SU-DHL-6 (cell line): Measurements from ENCODE around the gene AHDC1.

Experiments used
- H2AFZ ChIP-seq: fragments of 200-600 bp; sonication (generic); 2 replicates; pipeline ENCODE4 v1.6.1; 2014; ENCODE audit warnings: low read depth, mild to moderate bottlenecking, moderate library complexity, mixed read lengths, antibody characterized with exemption, low read length; ENCODE audit not compliant: severe bottlenecking
- H3F3A ChIP-seq: fragments of 200-600 bp; shearing (Covaris generic); 2 replicates; pipeline ENCODE4 v1.6.0; 2016; ENCODE audit warnings: antibody characterized with exemption, mild to moderate bottlenecking; ENCODE audit not compliant: insufficient read depth
- H3K27ac ChIP-seq: fragments of 200-600 bp; sonication (generic); 2 replicates; pipeline ENCODE4 v1.5.1; 2016; ENCODE audit warnings: low read depth, mild to moderate bottlenecking, low read length, moderate library complexity, mixed read lengths
- H3K27me3 ChIP-seq: fragments of 200-600 bp; sonication (generic), shearing (Covaris generic); 2 replicates; pipeline ENCODE4 v1.6.0; 2014; ENCODE audit warnings: mild to moderate bottlenecking, low read length
- H3K36me3 ChIP-seq: fragments of 200-600 bp; sonication (generic); 2 replicates; pipeline ENCODE4 v1.6.1; 2014; ENCODE audit warnings: mild to moderate bottlenecking, low read length, mixed read lengths
- H3K4me2 ChIP-seq: fragments of 300-600, 200-600 bp; shearing (Covaris generic), sonication (generic); 2 replicates; pipeline ENCODE4 v1.6.0; 2014; ENCODE audit warnings: low read length, low read depth, mild to moderate bottlenecking; ENCODE audit not compliant: poor library complexity, severe bottlenecking
- H3K4me3 ChIP-seq: fragments of 200-600 bp; sonication (generic); 2 replicates; pipeline ENCODE4 v1.5.1; 2014; ENCODE audit warnings: antibody characterized with exemption, low read length, mild to moderate bottlenecking, mixed read lengths; ENCODE audit not compliant: insufficient read depth, poor library complexity, severe bottlenecking
- H3K79me2 ChIP-seq: fragments of 200-600 bp; sonication (generic); 2 replicates; pipeline ENCODE4 v1.6.1; 2014; ENCODE audit warnings: mild to moderate bottlenecking, low read length, moderate library complexity; ENCODE audit not compliant: insufficient read depth
- H3K9ac ChIP-seq: fragments of 200-600 bp; sonication (generic); 2 replicates; pipeline ENCODE4 v1.7.0; 2014; ENCODE audit warnings: mild to moderate bottlenecking, low read length
- H3K9me2 ChIP-seq: fragments of 200-600 bp; sonication (generic); replicated peaks from 2 replicates; pipeline ENCODE4 v1.6.1; 2014; ENCODE audit warnings: low read length; ENCODE audit not compliant: insufficient read depth
- H3K9me3 ChIP-seq: fragments of 200-600 bp; sonication (generic); 2 replicates; pipeline ENCODE4 v1.6.1; 2014; ENCODE audit warnings: low read length, mixed read lengths; ENCODE audit not compliant: insufficient read depth
- H4K20me1 ChIP-seq: fragments of 200-600 bp; sonication (generic); 2 replicates; pipeline ENCODE4 v1.6.1; 2014; ENCODE audit warnings: low read depth, mild to moderate bottlenecking, antibody characterized with exemption, low read length, moderate library complexity, mixed read lengths
- CTCF ChIP-seq: fragments of 200-600 bp; sonication (generic); IDR thresholded peaks from one replicate; pipeline ENCODE4 v1.5.1; 2017; ENCODE audit warnings: antibody characterized with exemption, mild to moderate bottlenecking, low read length, moderate library complexity; ENCODE audit not compliant: insufficient read depth, poor library complexity, severe bottlenecking
- EZH2phosphoT487 ChIP-seq: fragments of 200-600 bp; sonication (generic), shearing (Covaris generic); conservative IDR thresholded peaks from 2 replicates; pipeline ENCODE4 v1.6.1; 2018; ENCODE audit warnings: mild to moderate bottlenecking, antibody characterized with exemption, low read length, moderate library complexity, mixed read lengths

The AHDC1 gene

DNA sequence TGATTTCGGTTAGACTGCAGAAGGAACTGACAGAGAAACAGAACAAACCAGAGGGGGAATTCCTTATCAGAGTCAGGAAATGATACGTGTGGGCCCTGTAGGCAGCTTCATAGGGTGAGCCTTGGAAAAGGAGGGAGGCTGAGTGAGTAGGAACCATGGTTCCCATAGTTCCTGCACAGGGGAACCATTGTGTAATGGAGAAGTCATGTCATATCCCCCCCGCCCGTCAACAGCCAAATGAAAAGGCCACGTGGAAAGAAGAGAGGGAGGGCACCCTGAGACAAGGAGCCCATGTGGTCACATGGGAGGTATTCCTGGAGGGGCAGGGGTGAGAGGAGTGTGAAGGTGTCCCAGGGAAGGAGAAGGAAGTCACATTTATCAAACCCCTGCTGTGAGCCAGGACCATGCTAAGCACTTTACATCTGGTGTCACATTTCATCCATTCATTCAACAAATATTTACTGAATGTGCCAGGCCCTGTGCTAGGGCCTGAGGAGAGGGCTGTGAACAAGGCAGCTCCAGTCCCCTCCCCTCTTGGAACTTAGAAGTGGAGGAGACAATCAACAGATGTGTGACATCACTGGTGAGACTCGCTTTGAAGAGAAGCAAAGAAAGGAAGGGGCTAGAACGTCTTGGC is 46.7 kb upstream of the AHDC1 start:
- Histone ChIP-seq H3K27ac (no peak overlapping the region), H4K20me1 (no peaks in the 10 kb centered on the region), H3K27me3 (no peaks in the 10 kb centered on the region), H3K36me3 (no peaks in the 10 kb centered on the region), H3K9ac (no peak overlapping the region), H3K79me2 (no peaks in the 10 kb centered on the region), H3K9me3 (no peaks in the 10 kb centered on the region), H3K4me3 (no peak overlapping the region), H3K9me2 (no peaks in the 10 kb centered on the region), H2AFZ (no peak overlapping the region), H3F3A (no peaks in the 10 kb centered on the region), H3K4me2 (no peak overlapping the region)
- TF ChIP-seq EZH2phosphoT487 (no peak), CTCF (no peak)

GRCh38 chr1:27650171-27650538 is 46.2 kb upstream of the AHDC1 start:
- no peaks in the 10 kb centered on the region for H3F3A ChIP-seq
- no peaks in the 10 kb centered on the region for H3K79me2 ChIP-seq
- no peaks in the 10 kb centered on the region for H3K27me3 ChIP-seq
- no peak overlapping the region for H2AFZ ChIP-seq
- H3K9ac ChIP-seq, result no peak overlapping the region
- H3K27ac ChIP-seq, result no peak overlapping the region
- no peaks in the 10 kb centered on the region for H4K20me1 ChIP-seq
- no peaks in the 10 kb centered on the region for H3K9me2 ChIP-seq
- no peak overlapping the region for H3K4me3 ChIP-seq
- H3K4me2 ChIP-seq, result no peak overlapping the region
- no peaks in the 10 kb centered on the region for H3K9me3 ChIP-seq
- H3K36me3 ChIP-seq, result no peaks in the 10 kb centered on the region
- no peak for TF ChIP-seq EZH2phosphoT487
- TF ChIP-seq CTCF, result no peak

- Histone ChIP-seq H2AFZ (no peak overlapping the region), H4K20me1 (no peaks in the 10 kb centered on the region), H3K9ac (no peak overlapping the region), H3K27me3 (no peaks in the 10 kb centered on the region), H3K9me2 (no peaks in the 10 kb centered on the region), H3K4me3 (no peak overlapping the region), H3F3A (no peaks in the 10 kb centered on the region), H3K79me2 (no peaks in the 10 kb centered on the region), H3K9me3 (no peaks in the 10 kb centered on the region), H3K27ac (no peak overlapping the region), H3K36me3 (no peaks in the 10 kb centered on the region), H3K4me2 (no peak overlapping the region)
- TF ChIP-seq CTCF (no peak), EZH2phosphoT487 (no peak)
Measured at GRCh38 chr1:27649306-27649635, 45.3 kb upstream of the AHDC1 start.
